GM18907 (cell line): ENCODE measurements around the gene TNFSF8.

Experiments
- ATAC-seq: cut with Tn5 transposase; IDR thresholded peaks from one replicate; pipeline ENCODE4 v1.9.1; 2021; ENCODE audit warnings: mild to moderate bottlenecking, moderate library complexity; ENCODE audit not compliant: unreplicated experiment

The TNFSF8 gene

GRCh38 chr9:114937516-114937915 lies 7.1 kb upstream of the TNFSF8 start:
- ATAC-seq, result no peak

GRCh38 chr9:114936581-114936980 lies 6.2 kb upstream of the TNFSF8 start:
- no peak for ATAC-seq

GRCh38 chr9:114935119-114935518 lies 4.7 kb upstream of the TNFSF8 start:
- ATAC-seq, result no peak

GRCh38 chr9:114932502-114932901 lies 2.1 kb upstream of the TNFSF8 start:
- ATAC-seq, result no peak

GRCh38 chr9:114931407-114931806 lies 1.0 kb upstream of the TNFSF8 start:
- no peak for ATAC-seq

GRCh38 chr9:114929201-114929600 lies 1.2 kb downstream of the TNFSF8 start:
- no peak for ATAC-seq

- no peak for ATAC-seq
Observed at GRCh38 chr9:114928671-114929070, 1.7 kb downstream of the TNFSF8 start.

GRCh38 chr9:114928136-114928535 lies 2.3 kb downstream of the TNFSF8 start:
- ATAC-seq, result no peak

- ATAC-seq, result no peak
Observed at GRCh38 chr9:114925672-114926071, 4.7 kb downstream of the TNFSF8 start.

GRCh38 chr9:114925039-114925438 lies 5.4 kb downstream of the TNFSF8 start:
- no peak for ATAC-seq

- ATAC-seq, result no peak
Observed at GRCh38 chr9:114924327-114924726, 6.1 kb downstream of the TNFSF8 start.

GRCh38 chr9:114923918-114924317 lies 6.5 kb downstream of the TNFSF8 start:
- ATAC-seq, result no peak

- ATAC-seq, result no peak
Observed at GRCh38 chr9:114921171-114921570, 9.2 kb downstream of the TNFSF8 start.

- no peak for ATAC-seq
Observed at GRCh38 chr9:114919611-114920010, 10.8 kb downstream of the TNFSF8 start.

- no peak for ATAC-seq
Observed at GRCh38 chr9:114916481-114916880, 13.9 kb downstream of the TNFSF8 start.

GRCh38 chr9:114914139-114914538 lies 16.3 kb downstream of the TNFSF8 start:
- ATAC-seq, result no peak

- no peak for ATAC-seq
Observed at GRCh38 chr9:114913656-114914055, 16.7 kb downstream of the TNFSF8 start.

- ATAC-seq, result no peak
Observed at GRCh38 chr9:114913217-114913616, 17.2 kb downstream of the TNFSF8 start.

GRCh38 chr9:114911167-114911821 lies 19.1 kb downstream of the TNFSF8 start:
- no peak for ATAC-seq

- no peak for ATAC-seq
Observed at GRCh38 chr9:114910541-114910940, 19.9 kb downstream of the TNFSF8 start.

GRCh38 chr9:114909661-114910060 lies 20.7 kb downstream of the TNFSF8 start:
- peak; percentile 50 for ATAC-seq

- no peak for ATAC-seq
Observed at GRCh38 chr9:114908805-114909448, 21.5 kb downstream of the TNFSF8 start.
